CD8-positive, alpha-beta memory T cell (primary cell): ENCODE data around the gene SBNO2. TPM values are rescaled to one million over a fixed set of nuclear protein-coding genes. Genes with fewer than 3 reads are reported as not detected.
A peak's percentile ranks its signal among the peaks of the same experiment; 100 is the strongest.

Experiments used
- CTCF ChIA-PET: fragments of 350-600 bp; sonication (Branson Sonifier 250); formaldehyde crosslinking; loops from one replicate; lab custom pipeline; 2021; ENCODE audit warnings: antibody characterized with exemption; lab: Charles Lee
- POLR2A ChIA-PET: fragments of 350-600 bp; sonication (Branson Sonifier 250); formaldehyde crosslinking; loops from one replicate; lab custom pipeline; 2021; ENCODE audit warnings: antibody characterized with exemption; lab: Charles Lee
- DNase-seq, 5 donors: peaks; one replicate each; pipeline versions ENCODE4 v3.0.0 to v3.0.0-alpha.2; 2020 to 2022; ENCODE audit warnings: mixed read lengths in 1 of 5
- H3K27ac ChIP-seq: one replicate; pipeline ENCODE4 v1.7.0; 2013; ENCODE audit warnings: low read depth, mild to moderate bottlenecking, low read length, moderate library complexity
- H3K27me3 ChIP-seq: 2 replicates; pipeline ENCODE4 v1.7.0; 2013; ENCODE audit warnings: low read length, mild to moderate bottlenecking; ENCODE audit not compliant: insufficient read depth, poor library complexity, severe bottlenecking
- H3K36me3 ChIP-seq: 2 replicates; pipeline ENCODE4 v1.7.0; 2013; ENCODE audit warnings: mild to moderate bottlenecking, low read length, moderate library complexity; ENCODE audit not compliant: insufficient read depth
- H3K4me1 ChIP-seq: 2 replicates; pipeline ENCODE4 v1.7.0; 2013; ENCODE audit warnings: mild to moderate bottlenecking, low read length, moderate library complexity; ENCODE audit not compliant: insufficient read depth
- H3K4me3 ChIP-seq: 2 replicates; pipeline ENCODE4 v1.7.0; 2013; ENCODE audit warnings: mild to moderate bottlenecking, low read length
- H3K9me3 ChIP-seq: 2 replicates; pipeline ENCODE4 v1.7.0; 2013; ENCODE audit warnings: mild to moderate bottlenecking, low read length
- H3K27ac Mint-ChIP-seq, 8 donors: one replicate each; pipeline ENCODE4 v1.8.0; 2020 to 2021; ENCODE audit warnings: mixed read lengths in 8 of 8, mild to moderate bottlenecking in 6 of 8, inconsistent platforms in 3 of 8, moderate library complexity in 3 of 8
- H3K27me3 Mint-ChIP-seq, 2 donors: one replicate each; pipeline ENCODE4 v1.8.0; 2020 to 2021; ENCODE audit warnings: mixed read lengths in 2 of 2, mild to moderate bottlenecking in 1 of 2, moderate library complexity in 1 of 2
- H3K36me3 Mint-ChIP-seq, 3 donors: one replicate each; pipeline ENCODE4 v1.8.0; 2020 to 2021; ENCODE audit warnings: mixed read lengths in 3 of 3, inconsistent platforms in 1 of 3, mild to moderate bottlenecking in 1 of 3
- H3K4me1 Mint-ChIP-seq, 3 donors: one replicate each; pipeline ENCODE4 v1.8.0; 2020 to 2021; ENCODE audit warnings: mixed read lengths in 3 of 3, inconsistent platforms in 1 of 3, mild to moderate bottlenecking in 1 of 3
- H3K4me3 Mint-ChIP-seq, 7 donors: one replicate each; pipeline ENCODE4 v1.8.0; 2020 to 2021; ENCODE audit warnings: mixed read lengths in 7 of 7, mild to moderate bottlenecking in 6 of 7, moderate library complexity in 4 of 7, inconsistent platforms in 2 of 7
- H3K9me3 Mint-ChIP-seq, 5 donors: one replicate each; pipeline ENCODE4 v1.8.0; 2020 to 2022; ENCODE audit warnings: mixed read lengths in 5 of 5, mild to moderate bottlenecking in 3 of 5, moderate library complexity in 2 of 5, inconsistent platforms in 1 of 5
- polyA plus RNA-seq: library from polyadenylated mRNA; unstranded; fragments of 300-500 nt; fragmentation: Illumina TruSeq; gene quantifications from one replicate; pipeline ENCODE4 v1.2.3, GENCODE V29; 2021
- total RNA-seq, 2 experiments: library from RNA; stranded (reverse); gene quantifications; one replicate each; pipeline ENCODE4 v1.2.3, GENCODE V29; 2021

The SBNO2 gene
- total and polyA plus RNA-seq, 3 experiments from 2014 or later = 4.3 to 61.0 (median 59.0) TPM

DNA sequence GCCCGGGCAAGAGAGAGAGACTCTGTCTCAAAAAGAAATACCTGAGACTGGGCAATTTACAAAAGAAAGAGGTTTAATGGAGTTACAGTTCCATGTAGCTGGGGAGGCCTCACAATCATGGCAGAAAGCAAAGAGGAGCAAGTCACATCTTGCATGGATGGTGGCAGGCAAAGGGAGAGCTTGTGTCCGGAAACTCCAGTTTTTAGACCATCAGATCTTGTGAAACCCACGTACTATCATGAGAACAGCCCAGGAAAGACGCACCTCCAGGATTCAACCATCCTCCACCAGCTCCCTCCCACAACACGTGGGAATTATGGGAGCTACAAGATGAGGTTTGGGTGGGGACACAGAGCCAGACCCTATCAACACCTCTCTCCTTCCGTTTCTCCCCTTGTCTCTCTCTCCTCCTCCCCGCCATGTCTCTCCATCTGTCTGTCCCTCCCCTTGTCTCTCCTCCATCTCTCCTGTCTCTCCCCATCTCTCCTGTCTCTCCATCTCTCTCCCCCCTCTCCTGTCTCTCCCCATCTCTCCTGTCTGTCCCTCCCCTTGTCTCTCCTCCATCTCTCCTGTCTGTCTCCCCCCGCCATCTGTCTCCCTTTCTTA is 88.9 kb downstream of the SBNO2 start:
- peaks cover 74% of the 10 kb centered on the region for H3K4me1 ChIP-seq
- H3K36me3 ChIP-seq = peaks cover 53% of the 10 kb centered on the region
- CTCF ChIA-PET = interaction anchor here (0.9 to 18.7 kb wide), 6 partner anchors 9 to 159 kb away, joined by 3 to 264 read pairs (median 30); partner anchors contain the start of gene ARHGAP45
- no peaks in the 10 kb centered on the region for H3K27me3 ChIP-seq
- Mint-ChIP-seq H3K27me3 (peaks cover 0 to 5% of the 10 kb centered on the region in 2 donors), H3K4me1 (peaks cover 34 to 80% (median 41%) of the 10 kb centered on the region in 3 donors), H3K27ac (peak overlapping the region; percentile 55 to 93 (median 80)), H3K9me3 (no peaks in the 10 kb centered on the region), H3K4me3 (peak overlapping the region in 5 of 7 donors; percentile 23 to 66 (median 39)), H3K36me3 (peaks cover 0 to 75% (median 0%) of the 10 kb centered on the region in 3 donors)
- H3K27ac ChIP-seq = no peak overlapping the region
- DNase-seq = no peak
- no peaks in the 10 kb centered on the region for H3K9me3 ChIP-seq
- H3K4me3 ChIP-seq = no peak overlapping the region
- POLR2A ChIA-PET = interaction anchor here (1.0 to 18.2 kb wide), 6 partner anchors 9 to 175 kb away, joined by 3 to 737 read pairs (median 4); partner anchors contain the start of gene ARHGAP45

GRCh38 chr19:1084024-1084868 is 89.8 kb downstream of the SBNO2 start:
- Histone ChIP-seq H3K27me3 (no peaks in the 10 kb centered on the region), H3K36me3 (peaks cover 61% of the 10 kb centered on the region), H3K4me1 (peaks cover 77% of the 10 kb centered on the region), H3K4me3 (no peak overlapping the region), H3K27ac (no peak overlapping the region), H3K9me3 (no peaks in the 10 kb centered on the region)
- H3K27ac Mint-ChIP-seq = peak overlapping the region; percentile 24 to 82 (median 60)
- POLR2A ChIA-PET = interaction anchor here (1.0 to 18.2 kb wide), 5 partner anchors 10 to 176 kb away, joined by 3 to 737 read pairs (median 5); partner anchors contain the start of gene ARHGAP45
- H3K27me3 Mint-ChIP-seq = peaks cover 0 to 5% of the 10 kb centered on the region in 2 donors
- peak overlapping the region in 2 of 7 donors; percentile 39 to 44 for H3K4me3 Mint-ChIP-seq
- H3K4me1 Mint-ChIP-seq = peaks cover 36 to 80% (median 41%) of the 10 kb centered on the region in 3 donors
- no peaks in the 10 kb centered on the region for H3K9me3 Mint-ChIP-seq
- peak in 1 of 5 donors; percentile 25 for DNase-seq
- CTCF ChIA-PET = interaction anchor here (0.9 to 18.7 kb wide), 8 partner anchors 9 to 64 kb away, joined by 3 to 264 read pairs (median 4); partner anchors contain the start of gene ARHGAP45
- peaks cover 0 to 78% (median 0%) of the 10 kb centered on the region in 3 donors for H3K36me3 Mint-ChIP-seq

DNA sequence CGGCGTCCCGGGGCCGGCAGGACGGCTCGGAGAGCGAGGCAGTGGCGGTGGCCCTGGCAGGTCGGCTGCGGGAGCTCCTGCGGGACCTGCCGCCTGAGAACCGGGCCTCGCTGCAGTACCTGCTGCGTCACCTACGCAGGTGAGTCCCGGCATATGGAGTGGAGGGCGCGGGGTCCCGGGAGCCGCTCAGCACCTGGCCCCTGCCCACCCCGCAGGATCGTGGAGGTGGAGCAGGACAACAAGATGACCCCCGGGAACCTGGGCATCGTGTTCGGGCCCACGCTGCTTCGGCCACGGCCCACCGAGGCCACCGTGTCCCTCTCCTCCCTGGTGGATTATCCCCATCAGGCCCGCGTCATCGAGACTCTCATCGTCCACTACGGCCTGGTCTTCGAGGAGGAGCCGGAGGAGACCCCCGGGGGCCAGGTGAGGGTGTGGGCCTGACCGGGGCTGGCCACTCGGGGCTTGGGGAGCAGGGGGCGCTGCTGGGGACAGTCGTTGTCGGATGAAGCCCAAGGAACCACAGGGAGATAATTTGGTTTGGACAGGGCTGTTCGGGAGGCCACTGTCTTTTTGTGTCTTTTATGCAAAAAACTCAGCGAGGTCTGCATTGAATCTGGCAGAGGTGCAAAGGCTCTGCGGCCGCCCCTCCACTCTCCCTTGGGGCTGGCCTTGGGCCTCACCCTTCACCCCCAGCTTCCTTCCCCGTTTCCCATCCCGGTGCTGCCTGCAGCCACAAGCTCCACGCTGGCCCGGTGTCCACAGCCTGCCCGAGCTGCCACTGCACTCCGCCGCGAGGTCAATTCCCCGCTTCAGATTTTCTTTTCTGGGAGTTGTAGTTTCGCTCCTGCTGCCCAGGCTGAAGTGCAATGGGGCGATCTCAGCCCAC is 90.9 kb downstream of the SBNO2 start:
- H3K4me1 ChIP-seq = peaks cover 69% of the 10 kb centered on the region
- no peaks in the 10 kb centered on the region for H3K9me3 ChIP-seq
- Mint-ChIP-seq H3K9me3 (no peaks in the 10 kb centered on the region), H3K27me3 (peaks cover 0 to 5% of the 10 kb centered on the region in 2 donors), H3K27ac (peak overlapping the region in 5 of 8 donors; percentile 17 to 91 (median 74)), H3K4me3 (peak overlapping the region in 1 of 7 donors; percentile 32), H3K36me3 (peaks cover 0 to 77% (median 0%) of the 10 kb centered on the region in 3 donors), H3K4me1 (peaks cover 33 to 73% (median 39%) of the 10 kb centered on the region in 3 donors)
- no peak overlapping the region for H3K4me3 ChIP-seq
- ChIA-PET CTCF (interaction anchor here (0.8 to 18.7 kb wide), 9 partner anchors 7 to 63 kb away, joined by 3 to 264 read pairs (median 5); partner anchors contain the start of gene ARHGAP45), POLR2A (interaction anchor here (0.6 to 18.2 kb wide), 6 partner anchors 7 to 169 kb away, joined by 3 to 737 read pairs (median 16); partner anchors contain the start of genes ARHGAP45 and CNN2)
- peak in 1 of 5 donors; percentile 15 for DNase-seq
- peaks cover 61% of the 10 kb centered on the region for H3K36me3 ChIP-seq
- no peaks in the 10 kb centered on the region for H3K27me3 ChIP-seq
- no peak overlapping the region for H3K27ac ChIP-seq

GRCh38 chr19:1082165-1082927 is 91.7 kb downstream of the SBNO2 start:
- H3K4me1 ChIP-seq = peaks cover 67% of the 10 kb centered on the region
- ChIA-PET CTCF (interaction anchor here (0.8 to 18.7 kb wide), 8 partner anchors 5 to 55 kb away, joined by 3 to 264 read pairs (median 10); partner anchors contain the start of gene ARHGAP45), POLR2A (interaction anchor here (0.6 to 18.2 kb wide), 9 partner anchors 8 to 225 kb away, joined by 3 to 737 read pairs (median 5); partner anchors contain the start of genes ABCA7, ARHGAP45 and CNN2)
- H3K27me3 Mint-ChIP-seq = peaks cover 0 to 5% of the 10 kb centered on the region in 2 donors
- no peak overlapping the region for H3K27ac ChIP-seq
- peak; percentile 84 to 91 (median 85) for DNase-seq
- no peaks in the 10 kb centered on the region for H3K9me3 ChIP-seq
- H3K9me3 Mint-ChIP-seq = no peaks in the 10 kb centered on the region
- peak overlapping the region; percentile 39 to 90 (median 57) for H3K4me3 Mint-ChIP-seq
- H3K36me3 Mint-ChIP-seq = peaks cover 0 to 75% (median 0%) of the 10 kb centered on the region in 3 donors
- H3K4me1 Mint-ChIP-seq = peaks cover 27 to 71% (median 31%) of the 10 kb centered on the region in 3 donors
- no peak overlapping the region for H3K4me3 ChIP-seq
- H3K36me3 ChIP-seq = peaks cover 61% of the 10 kb centered on the region
- no peaks in the 10 kb centered on the region for H3K27me3 ChIP-seq
- peak overlapping the region; percentile 43 to 93 (median 82) for H3K27ac Mint-ChIP-seq

GRCh38 chr19:1081301-1082164 is 92.5 kb downstream of the SBNO2 start:
- Histone ChIP-seq H3K27ac (peak overlapping the region; percentile 24), H3K4me1 (peaks cover 66% of the 10 kb centered on the region)
- H3K27ac Mint-ChIP-seq = peak overlapping the region; percentile 75 to 93 (median 82)

More at GRCh38 chr19:1081301-1082164, 92.5 kb downstream of the SBNO2 start:
- ChIA-PET CTCF (interaction anchor here (1.4 to 18.7 kb wide), 7 partner anchors 6 to 54 kb away, joined by 3 to 264 read pairs (median 7); partner anchors contain the start of gene ARHGAP45), POLR2A (interaction anchor here (0.6 to 18.2 kb wide), 10 partner anchors 9 to 224 kb away, joined by 3 to 737 read pairs (median 4); partner anchors contain the start of genes ABCA7, ARHGAP45 and CNN2)
- H3K27me3 Mint-ChIP-seq = peaks cover 0 to 7% of the 10 kb centered on the region in 2 donors
- H3K36me3 Mint-ChIP-seq = peaks cover 2 to 80% (median 3%) of the 10 kb centered on the region in 3 donors
- H3K4me1 Mint-ChIP-seq = peaks cover 32 to 76% (median 36%) of the 10 kb centered on the region in 3 donors
- Histone ChIP-seq H3K4me3 (no peak overlapping the region), H3K27me3 (no peaks in the 10 kb centered on the region), H3K36me3 (peaks cover 61% of the 10 kb centered on the region), H3K9me3 (no peaks in the 10 kb centered on the region)
- H3K9me3 Mint-ChIP-seq = no peaks in the 10 kb centered on the region
- peak in 1 of 5 donors; percentile 56 for DNase-seq
- peak overlapping the region; percentile 39 to 90 (median 57) for H3K4me3 Mint-ChIP-seq
